HG02623 (cell line): ENCODE results near the gene DRD2.

Experiments
- ATAC-seq: cut with Tn5 transposase; IDR thresholded peaks from one replicate; pipeline ENCODE4 v1.9.1; 2021; ENCODE audit warnings: moderate library complexity; ENCODE audit not compliant: unreplicated experiment

DRD2 gene

DNA sequence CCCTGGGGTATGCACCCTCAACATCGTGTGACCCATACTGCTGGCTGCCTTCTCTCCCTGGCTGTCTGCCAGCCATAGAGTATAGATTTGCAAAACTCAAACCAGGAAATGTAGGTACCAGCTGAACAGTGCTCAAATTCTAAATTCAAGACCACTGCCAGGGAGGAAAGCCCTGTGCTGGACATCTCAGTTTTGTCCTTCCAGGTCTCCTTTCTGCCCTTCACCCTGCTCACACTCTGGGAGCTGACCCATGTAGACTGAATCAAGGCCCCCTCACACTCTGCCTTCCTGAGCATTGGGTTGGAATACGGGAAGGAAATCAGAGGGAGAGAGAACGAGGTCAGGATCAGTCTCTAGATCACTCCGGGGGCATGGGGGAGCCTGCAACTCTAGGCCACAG lies 12.4 kb upstream of the DRD2 start:
- no peak for ATAC-seq

DNA sequence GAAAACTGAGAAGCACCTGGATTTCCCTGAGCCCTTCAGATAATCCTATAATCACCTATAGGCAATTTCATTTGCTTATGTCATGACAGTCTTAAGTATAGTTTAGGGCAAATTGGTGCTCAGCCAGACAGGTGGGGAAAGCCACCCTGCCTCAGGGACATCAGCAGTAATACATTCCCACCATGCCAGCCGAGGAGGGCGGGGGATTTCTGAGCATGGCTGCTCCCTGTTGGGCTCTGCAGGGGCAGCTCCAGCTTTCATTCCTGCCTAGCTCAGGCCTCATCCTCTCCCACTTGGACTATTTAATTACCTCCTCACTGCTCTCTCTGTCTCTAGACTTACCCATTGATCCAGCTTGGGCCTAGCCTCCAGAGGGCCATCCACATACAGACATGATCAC lies 9.0 kb upstream of the DRD2 start:
- ATAC-seq: no peak

DNA sequence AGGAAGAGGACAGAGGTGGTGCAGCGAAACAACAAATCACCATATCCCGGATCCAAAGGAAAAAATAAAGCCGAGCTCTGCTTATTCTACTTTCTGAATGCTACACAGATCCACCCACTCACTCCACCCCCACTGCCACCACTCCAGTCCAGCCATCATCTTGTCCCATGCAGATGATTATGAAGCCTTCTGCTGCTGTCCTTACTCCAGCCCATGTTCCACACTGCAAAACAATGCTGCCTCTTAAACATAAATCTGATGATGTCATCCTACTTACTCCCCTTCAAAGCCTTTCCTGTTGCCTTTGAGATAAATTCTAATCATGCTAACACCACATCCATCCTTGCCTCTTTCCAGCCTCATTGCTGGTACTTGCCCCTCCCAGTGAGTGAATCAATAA lies 6.5 kb upstream of the DRD2 start:
- no peak for ATAC-seq

DNA sequence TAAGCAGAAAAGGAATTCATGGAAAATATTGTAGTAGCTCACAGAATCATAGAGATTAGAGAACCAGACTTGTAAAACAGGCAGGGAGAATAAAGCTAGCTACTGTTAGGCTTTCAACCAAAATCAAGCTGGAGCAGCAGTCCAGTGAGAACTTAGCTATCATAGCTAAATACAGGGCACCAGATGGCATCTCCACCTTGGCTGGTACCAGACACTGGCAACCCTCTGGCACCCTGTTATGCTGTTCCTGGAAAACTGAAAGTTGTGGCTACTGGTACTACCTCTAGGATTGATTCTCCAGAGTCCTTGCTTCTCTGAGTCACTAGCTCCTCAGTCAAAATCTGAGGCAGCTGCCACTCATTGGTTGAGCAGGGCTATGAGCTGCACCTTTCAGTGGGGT lies 6.0 kb upstream of the DRD2 start:
- ATAC-seq: no peak

DNA sequence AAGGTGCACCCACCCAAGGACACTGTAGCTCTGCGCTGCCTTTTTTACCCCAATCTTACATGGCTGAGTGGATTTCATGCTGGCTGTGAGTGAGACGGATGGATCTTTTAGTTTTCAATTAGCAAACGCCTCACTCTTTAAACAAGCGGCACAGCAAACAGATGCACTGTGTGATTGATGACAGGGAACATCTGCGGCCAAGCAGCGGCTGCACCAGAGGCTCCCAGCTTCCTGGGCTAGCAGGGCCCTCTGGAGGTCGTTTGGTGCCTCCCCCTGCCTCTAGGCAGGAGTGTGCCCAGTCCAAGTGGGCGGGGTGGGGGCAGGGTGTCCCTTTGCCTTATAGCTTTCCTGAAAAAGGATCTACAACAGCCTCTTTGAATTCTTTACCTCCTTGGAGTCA lies 2.1 kb upstream of the DRD2 start:
- ATAC-seq: no peak

DNA sequence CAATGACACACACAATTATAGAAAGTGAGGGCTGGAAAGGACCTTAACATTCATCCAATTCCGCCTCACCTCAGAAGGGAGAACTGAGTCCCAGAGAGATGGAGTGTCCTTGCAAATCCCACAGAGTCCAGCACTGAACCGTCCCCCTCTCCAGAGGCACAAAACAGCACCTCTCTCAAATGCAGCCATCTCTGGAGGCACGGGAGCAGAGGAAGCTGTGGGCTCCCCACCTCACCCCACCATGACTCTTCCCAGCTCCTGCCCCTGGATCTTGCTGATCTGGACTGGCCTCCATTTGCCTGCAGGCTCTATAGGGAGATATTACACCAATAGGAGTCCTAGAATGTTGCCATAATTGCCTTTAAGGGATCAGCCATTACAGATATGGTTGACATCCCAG lies 1.4 kb upstream of the DRD2 start:
- ATAC-seq: no peak

DNA sequence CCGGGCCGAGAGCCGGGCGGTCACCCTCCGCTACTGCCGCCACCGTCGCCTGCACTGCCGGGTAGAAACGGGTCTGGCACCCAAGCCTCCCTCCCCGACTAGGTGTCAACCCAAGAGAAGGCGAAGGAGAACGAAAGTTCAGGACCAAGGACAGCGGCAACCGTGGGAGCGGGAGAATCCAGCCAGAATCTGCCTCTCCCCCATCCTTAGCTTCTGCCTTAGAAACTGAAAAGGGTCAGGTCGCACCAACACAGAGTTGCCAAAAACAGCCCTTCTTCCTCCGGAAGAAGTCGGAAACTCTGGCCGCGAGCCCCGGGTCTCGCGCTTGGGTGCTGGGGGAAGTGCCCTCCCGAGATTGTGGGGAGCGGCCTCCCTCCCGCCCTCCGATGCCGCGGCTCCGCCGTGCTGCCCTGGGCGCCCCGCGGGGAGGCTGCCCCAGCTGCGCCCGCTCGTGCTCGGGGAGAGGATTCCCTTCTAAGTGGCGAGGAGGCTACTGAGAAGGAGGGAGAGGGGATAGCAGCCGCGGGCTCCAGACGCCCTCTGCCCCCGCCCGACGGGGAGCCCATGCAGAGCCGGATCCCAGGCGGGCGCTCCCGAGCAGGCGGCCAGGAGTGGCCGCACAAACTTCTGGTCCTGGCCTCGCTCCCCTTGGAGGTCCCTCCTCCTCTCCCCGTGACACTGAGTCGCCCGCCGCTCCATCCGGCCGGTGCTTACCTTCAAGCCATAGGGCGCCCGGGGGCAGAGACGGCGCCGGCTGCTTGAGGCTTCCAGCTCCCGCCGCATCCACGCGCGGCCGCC lies 637 bp downstream of the DRD2 start:
- ATAC-seq: no peak

DNA sequence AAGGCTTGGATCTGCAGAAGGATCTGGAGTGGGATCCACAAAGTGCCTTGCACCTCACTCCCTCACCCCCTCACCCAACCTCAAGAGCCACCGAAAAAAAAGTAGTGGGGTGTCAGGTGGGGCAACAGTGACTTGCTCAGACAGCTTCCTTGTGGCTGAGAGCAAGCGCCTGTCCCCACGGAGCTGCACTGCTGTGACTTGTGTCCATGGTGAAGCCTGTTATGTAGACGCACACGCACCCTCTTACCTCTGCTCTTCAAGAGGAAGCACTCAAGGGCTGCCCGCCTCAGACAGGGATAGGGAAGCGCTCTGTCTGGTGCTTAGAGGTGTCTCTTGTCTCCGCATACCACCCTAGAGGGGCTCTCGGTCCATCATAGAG lies 1.2 kb downstream of the DRD2 start:
- ATAC-seq: no peak

DNA sequence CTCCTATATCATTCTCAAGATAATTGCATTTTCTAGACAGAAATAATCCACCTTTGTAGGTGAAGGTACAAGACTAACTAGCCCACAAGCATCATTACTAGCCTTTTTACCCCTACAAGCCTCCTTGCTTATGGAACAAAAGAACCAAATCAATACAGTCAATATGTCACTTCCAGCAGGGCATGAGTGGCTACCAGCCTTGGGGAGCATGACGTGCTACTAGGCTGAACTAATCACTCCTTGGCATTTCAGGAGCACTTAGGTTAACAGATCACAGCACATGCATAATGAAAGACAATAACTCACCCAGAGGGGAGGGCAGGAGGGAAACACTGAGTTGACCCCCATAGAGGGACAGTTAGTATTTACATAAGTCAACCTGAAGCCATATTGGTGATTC lies 2.7 kb downstream of the DRD2 start:
- ATAC-seq: no peak

DNA sequence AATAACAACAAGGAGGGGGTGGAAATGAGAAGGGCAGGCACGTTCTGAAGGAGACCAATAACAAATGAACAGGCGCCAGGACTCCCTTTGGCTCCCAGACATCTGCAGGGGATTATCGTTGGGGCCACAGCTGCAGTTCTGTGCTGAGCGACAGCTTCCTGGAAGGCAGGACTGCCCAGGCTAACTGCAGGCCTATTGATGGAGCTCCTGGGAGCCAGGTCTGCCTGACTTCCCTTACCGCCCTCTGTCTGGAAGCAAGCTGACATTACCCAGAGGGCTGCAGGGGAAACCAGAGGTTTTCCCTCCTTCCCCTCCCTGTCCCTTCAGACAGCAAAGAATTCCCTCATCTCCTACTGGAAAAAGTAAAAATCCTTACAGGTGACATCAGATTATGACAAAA lies 5.0 kb downstream of the DRD2 start:
- no peak for ATAC-seq

DNA sequence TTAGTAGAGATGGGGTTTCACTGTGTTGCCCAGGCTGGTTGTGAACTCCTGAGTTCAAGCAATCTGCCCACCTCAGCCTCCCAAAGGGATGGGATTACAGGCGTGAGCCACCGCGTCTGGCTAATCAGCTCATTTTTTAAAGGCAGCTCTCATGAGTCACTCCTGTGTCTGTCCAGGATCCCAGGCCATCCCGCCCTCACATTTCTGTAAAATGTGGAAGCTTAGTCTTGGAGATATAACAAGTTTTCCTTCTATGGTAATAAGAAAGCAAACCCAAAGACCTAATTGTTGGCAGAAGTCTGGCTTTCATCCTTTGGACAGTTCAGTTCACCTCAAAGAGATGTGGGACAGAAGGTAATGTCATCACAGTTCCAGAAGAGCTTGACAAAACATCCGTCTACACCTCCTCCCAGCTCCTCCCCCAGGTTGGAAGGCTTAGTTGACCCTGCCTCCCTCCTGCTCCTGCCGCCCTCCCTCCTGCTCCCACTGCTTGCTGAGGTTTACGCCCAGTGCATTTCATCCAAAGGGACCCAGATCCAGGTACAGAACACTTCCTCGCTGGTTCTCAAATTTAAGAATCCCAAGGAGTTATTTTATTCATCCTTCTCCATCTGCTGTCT lies 6.4 kb downstream of the DRD2 start:
- ATAC-seq: no peak

DNA sequence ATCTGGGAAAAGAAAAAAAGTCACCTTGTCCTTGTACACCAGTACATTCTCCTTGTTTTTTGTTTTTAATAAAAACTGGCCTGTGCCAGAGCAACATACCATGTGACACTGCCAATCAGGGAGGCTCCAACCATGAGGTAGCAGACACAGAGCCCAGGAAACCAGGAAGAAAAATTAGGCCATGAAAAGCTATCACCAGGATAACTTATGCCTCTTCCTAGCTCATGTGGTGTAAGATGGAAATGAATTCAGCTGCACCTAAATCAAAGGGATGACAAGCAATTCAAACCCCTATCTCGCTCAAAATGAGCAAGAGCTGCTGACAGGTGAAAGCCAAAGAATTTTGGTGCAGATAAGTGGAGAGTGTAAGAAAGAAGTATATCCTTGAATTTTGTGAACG lies 7.7 kb downstream of the DRD2 start:
- ATAC-seq: no peak

DNA sequence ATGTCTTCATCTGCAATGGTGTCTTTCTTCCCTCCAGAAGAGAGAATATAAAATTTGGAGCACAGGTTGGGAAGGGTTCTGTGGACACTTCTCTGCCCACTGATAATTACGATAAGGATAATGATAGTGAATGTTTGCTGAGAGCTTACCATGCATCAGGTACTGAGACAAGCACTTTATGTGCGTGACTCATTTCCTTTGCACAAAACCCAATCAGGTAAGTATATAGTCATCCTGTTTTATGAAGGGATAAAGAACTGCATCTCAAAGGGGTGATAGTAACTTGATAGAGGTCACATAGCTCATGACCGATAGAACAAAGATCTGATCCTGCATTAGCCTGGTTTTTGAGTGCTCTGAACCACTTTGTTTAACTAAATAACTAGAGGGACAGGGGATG lies 9.4 kb downstream of the DRD2 start:
- ATAC-seq: no peak

DNA sequence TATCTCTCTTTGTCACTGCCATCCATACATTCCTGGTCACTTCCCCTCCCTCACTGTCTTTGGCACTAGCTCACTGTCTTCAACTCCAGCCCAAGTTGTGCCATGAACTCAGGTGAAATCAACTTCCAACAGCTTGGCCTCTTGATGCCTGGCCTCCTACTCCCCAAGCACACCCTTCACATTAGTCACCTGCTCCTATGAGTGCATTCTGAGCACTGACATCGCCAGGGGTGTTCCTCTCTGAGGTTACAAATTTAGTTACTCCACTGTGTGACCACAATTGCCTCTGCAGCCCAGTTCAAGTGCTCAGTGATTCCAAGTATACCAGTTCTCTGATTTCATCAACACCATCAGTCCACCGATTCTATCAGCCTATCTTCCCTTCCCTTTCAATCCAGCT lies 10.8 kb downstream of the DRD2 start:
- no peak for ATAC-seq

DNA sequence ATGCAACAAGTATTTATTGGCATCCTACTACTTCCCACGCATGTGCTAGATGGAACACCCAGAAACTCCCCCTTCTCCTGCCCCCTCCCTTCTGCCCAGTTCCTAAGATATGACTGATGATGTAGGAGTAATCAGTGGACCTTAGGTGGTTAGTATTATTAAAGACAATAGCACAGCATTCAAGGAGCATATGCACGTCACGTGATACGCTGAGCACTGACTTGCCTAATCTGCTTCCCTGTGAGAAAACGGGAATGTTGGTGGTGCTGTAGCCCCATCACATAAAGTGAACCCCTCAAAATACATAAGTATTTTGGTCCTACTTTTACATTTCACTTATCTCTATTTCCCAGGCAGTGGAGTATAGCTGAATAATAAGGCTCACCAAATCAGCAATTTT lies 12.4 kb downstream of the DRD2 start:
- no peak for ATAC-seq

DNA sequence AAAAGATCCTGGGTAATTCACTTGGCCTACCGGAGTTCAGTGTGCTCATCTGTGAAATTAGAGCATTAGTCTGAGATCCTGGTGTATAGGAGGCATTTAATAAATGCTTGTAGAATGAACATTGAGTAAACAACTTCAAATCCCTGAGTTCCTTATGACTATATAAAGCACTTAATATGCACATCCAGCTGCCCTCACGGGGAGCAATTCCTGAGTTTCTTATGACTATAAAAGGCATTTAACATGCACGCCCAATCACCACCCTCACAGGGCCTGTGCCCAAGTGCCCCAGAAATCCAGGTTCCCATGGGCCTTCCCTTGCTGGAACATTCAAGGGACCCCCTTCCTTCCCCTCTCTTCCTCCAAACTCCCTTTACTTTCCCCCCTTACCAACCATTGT lies 13.6 kb downstream of the DRD2 start:
- no peak for ATAC-seq

DNA sequence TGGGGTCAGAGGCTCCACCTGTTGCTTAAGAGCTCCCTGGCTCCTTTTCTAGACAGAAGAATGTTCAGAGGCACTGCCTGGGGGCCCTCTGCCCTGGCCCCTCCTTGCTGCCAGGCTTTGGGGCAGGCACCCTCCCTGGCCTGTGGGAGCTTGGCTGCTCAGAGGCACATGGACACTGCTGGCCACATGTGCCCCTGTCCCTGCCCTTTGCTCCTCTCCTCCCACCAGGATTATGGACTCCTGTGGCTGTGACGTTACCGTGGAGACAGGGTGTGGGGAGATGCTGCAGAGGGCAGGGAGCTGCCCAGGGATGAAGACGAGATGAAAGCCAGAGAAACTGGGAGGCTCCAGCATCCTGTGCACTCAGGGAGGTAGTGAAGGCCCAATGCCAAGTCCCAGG lies 14.7 kb downstream of the DRD2 start:
- no peak for ATAC-seq

DNA sequence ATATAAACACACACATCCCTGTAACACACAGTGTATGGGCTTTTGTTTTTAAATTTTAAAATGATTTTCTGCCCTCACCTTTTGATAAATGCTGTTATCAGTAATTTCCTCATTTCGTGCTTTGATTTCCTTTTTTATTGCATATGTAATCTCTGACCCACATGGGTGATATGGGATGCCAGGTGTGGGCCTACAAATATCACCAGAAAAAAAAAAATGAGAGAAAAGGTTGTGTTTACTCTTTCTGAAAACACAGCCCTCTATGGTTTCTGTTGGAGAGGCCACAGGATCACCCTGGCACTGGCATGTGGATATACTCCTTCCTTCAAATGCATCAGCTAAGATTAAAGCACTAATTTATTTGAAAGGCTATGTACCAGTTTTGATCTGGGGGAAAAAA lies 17.0 kb downstream of the DRD2 start:
- ATAC-seq: no peak

DNA sequence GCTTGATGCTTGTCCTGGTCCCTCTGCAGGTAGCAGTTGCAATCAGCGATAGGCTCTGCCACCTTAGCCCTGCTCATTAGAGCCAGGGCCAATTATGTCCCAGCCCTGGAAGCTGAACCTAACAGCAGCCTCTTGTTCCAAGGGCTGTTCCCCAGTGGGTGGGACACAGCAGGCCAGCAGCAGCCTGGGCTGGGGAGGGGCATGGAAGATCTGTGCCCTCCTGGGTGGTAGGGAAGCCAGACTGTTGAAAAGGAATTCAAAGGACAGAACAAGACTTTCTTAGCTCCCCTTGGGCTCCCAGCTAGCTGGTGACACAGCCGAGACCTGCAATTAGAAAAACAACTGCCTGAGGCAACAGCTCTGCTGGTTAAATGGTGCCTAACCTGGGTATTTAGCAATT lies 17.4 kb downstream of the DRD2 start:
- ATAC-seq: no peak

DNA sequence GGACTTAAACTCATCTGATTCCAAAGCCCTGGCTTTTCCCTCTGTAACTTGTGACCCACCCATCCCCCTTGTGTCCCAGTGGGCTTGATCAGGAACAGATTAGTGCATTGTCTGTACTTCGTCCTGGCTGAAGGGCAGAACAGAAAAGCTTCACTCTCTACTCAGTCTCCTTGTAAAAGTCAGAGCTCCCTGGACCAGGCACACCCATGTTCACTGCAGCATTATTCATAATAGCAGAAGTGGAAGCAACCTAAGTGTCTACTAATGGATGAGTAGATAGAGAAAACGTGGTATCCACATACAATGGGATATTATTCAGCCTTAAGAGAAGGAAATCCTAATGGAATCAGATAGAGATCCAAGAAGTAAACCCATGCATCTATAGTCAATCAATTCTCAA lies 20.7 kb downstream of the DRD2 start:
- no peak for ATAC-seq

DNA sequence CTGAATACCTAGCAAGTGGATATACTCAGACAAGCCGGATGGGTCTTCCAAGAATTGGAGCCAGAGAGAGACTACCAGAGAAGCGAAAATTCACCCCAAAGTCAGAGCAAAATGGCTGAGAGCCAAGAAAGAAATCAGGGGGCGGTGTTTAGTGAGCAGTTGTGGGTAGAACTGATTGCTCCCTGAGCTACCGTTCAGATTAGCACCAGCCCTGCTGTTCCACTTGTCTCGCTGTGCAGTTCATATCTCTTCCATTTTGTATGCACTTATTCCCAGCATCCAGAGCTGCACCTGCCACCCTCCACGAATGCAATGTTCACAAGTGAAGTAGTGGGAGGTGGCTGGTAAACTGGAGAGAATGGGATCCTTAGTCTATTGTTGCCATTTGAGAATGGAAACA lies 25.5 kb downstream of the DRD2 start:
- ATAC-seq: no peak

DNA sequence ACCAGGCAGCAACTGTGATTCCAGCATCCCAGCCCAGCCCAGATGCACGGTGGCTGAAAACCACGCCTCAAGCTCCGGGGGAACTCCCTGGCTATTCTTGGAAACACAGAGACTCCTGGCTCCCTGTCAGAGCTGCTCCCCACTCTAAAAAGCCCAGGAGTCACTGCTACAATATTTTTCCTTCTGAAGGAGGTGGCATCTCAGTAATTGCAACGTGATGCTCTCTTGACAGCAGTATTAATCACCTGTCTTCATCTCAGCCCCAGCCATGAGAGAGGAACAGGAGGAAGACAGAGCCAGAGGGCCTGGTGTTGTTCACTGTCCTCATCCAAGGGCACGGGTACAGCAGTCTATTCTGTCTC lies 26.9 kb downstream of the DRD2 start:
- no peak for ATAC-seq
